CD1c-positive myeloid dendritic cell (primary cell): Measurements from ENCODE around the gene GFER.
"Not testable (repeated sequence)": the region's sequence is repeated elsewhere in the genome, so short reads cannot be mapped to it uniquely, and the experiment has no call there.

Experiments
- DNase-seq: peaks from one replicate; pipeline ENCODE4 v3.0.0-alpha.2; 2016; ENCODE audit errors: extremely low spot score

The GFER gene

GRCh38 chr16:1957434-1958142, 26.4 kb upstream of the GFER start:
- DNase-seq = not testable (repeated sequence)

GRCh38 chr16:1958143-1958491, 25.9 kb upstream of the GFER start:
- DNase-seq = not testable (repeated sequence)

- no peak for DNase-seq
Observed at GRCh38 chr16:1958715-1959268, 25.2 kb upstream of the GFER start.

- peak; percentile 96 for DNase-seq
Observed at GRCh38 chr16:1959269-1960039, 24.5 kb upstream of the GFER start, which contains the start of gene NDUFB10. Gene NDUFB10, plus strand, starts transcription at chr16:1959538. Its CDS starts 87 bp downstream, at chr16:1959625.

- no peak for DNase-seq
Observed at GRCh38 chr16:1960665-1961630, 23.0 kb upstream of the GFER start.

GRCh38 chr16:1961651-1962067, 22.3 kb upstream of the GFER start:
- no peak for DNase-seq

- DNase-seq = not testable (repeated sequence)
Observed at GRCh38 chr16:1962161-1963153, 21.5 kb upstream of the GFER start.

GRCh38 chr16:1963806-1964505, 20.0 kb upstream of the GFER start:
- DNase-seq = peak; percentile 43

GRCh38 chr16:1964506-1965395, 19.2 kb upstream of the GFER start, which contains the start of gene RPS2:
Gene RPS2, minus strand, starts transcription at chr16:1964826. Its CDS starts 201 bp downstream, at chr16:1964625.
- peak; percentile 99 for DNase-seq

GRCh38 chr16:1965396-1966001, 18.5 kb upstream of the GFER start:
- peak; percentile 45 for DNase-seq

- no peak for DNase-seq
Observed at GRCh38 chr16:1966460-1966859, 17.5 kb upstream of the GFER start, which contains the start of gene RNF151. Gene RNF151, plus strand, starts transcription at chr16:1966856. Its CDS starts 26 bp downstream, at chr16:1966882.

- DNase-seq = no peak
Observed at GRCh38 chr16:1968146-1968953, 15.6 kb upstream of the GFER start.

- DNase-seq = peak; percentile 97
Observed at GRCh38 chr16:1971796-1972489, 12.1 kb upstream of the GFER start, which contains the start of gene TBL3. Gene TBL3, plus strand, starts transcription at chr16:1972053. Its CDS starts 112 bp downstream, at chr16:1972165.

GRCh38 chr16:1972490-1972877, 11.5 kb upstream of the GFER start:
- no peak for DNase-seq

GRCh38 chr16:1973461-1974156, 10.4 kb upstream of the GFER start:
- no peak for DNase-seq
